MM.1S (cell line): ENCODE results near the gene PRKCZ.

Source experiments
- DNase-seq: peaks from one replicate; pipeline ENCODE4 v3.0.0-alpha.2; 2015
- H2AFZ ChIP-seq: fragments of 300-600 bp; sonication (generic); 2 replicates; pipeline ENCODE4 v1.6.0; 2016; ENCODE audit warnings: antibody characterized with exemption, low read length
- H3F3A ChIP-seq: fragments of 300-600 bp; sonication (generic); 2 replicates; pipeline ENCODE4 v1.6.1; 2016; ENCODE audit warnings: mild to moderate bottlenecking, antibody characterized with exemption, low read length, moderate library complexity, mixed read lengths; ENCODE audit not compliant: insufficient read depth
- H3K27ac ChIP-seq: fragments of 300-600 bp; sonication (generic); 2 replicates; pipeline ENCODE4 v1.5.1; 2016; ENCODE audit warnings: mild to moderate bottlenecking, low read length
- H3K27me3 ChIP-seq: fragments of 300-600 bp; sonication (generic); replicated peaks from 2 replicates; pipeline ENCODE4 v1.6.0; 2016; ENCODE audit warnings: low read length; ENCODE audit not compliant: insufficient read depth
- H3K36me3 ChIP-seq: fragments of 300-600 bp; sonication (generic); replicated peaks from 2 replicates; pipeline ENCODE4 v1.6.1; 2016; ENCODE audit warnings: mild to moderate bottlenecking, low read length, mixed read lengths; ENCODE audit not compliant: insufficient read depth
- H3K4me1 ChIP-seq: fragments of 300-600 bp; sonication (generic); 2 replicates; pipeline ENCODE4 v1.6.1; 2016; ENCODE audit warnings: low read length, mixed read lengths
- H3K4me2 ChIP-seq: fragments of 300-600 bp; sonication (generic); 2 replicates; pipeline ENCODE4 v1.6.0; 2016; ENCODE audit warnings: low read depth, low read length
- H3K4me3 ChIP-seq: fragments of 300-600 bp; sonication (generic); 2 replicates; pipeline ENCODE4 v1.5.1; 2016; ENCODE audit warnings: low read length, mixed read lengths
- H3K79me2 ChIP-seq: fragments of 300-600 bp; sonication (generic); 2 replicates; pipeline ENCODE4 v1.6.1; 2016; ENCODE audit warnings: mixed run types, low read length, mixed read lengths
- H3K9ac ChIP-seq: fragments of 300-600 bp; sonication (generic); 2 replicates; pipeline ENCODE4 v1.6.1; 2016; ENCODE audit warnings: low read length, mixed read lengths
- H3K9me2 ChIP-seq: fragments of 300-600 bp; sonication (generic); replicated peaks from 2 replicates; pipeline ENCODE4 v1.6.1; 2016; ENCODE audit warnings: mild to moderate bottlenecking, low read length, mixed read lengths; ENCODE audit not compliant: insufficient read depth
- H3K9me3 ChIP-seq: fragments of 300-600 bp; sonication (generic); replicated peaks from 2 replicates; pipeline ENCODE4 v1.6.1; 2016; ENCODE audit warnings: mild to moderate bottlenecking, low read length, mixed read lengths; ENCODE audit not compliant: insufficient read depth
- H4K20me1 ChIP-seq: fragments of 300-600 bp; sonication (generic); 2 replicates; pipeline ENCODE4 v1.6.1; 2016; ENCODE audit warnings: mild to moderate bottlenecking, low read length, moderate library complexity, mixed read lengths; ENCODE audit not compliant: insufficient read depth
- EZH2 ChIP-seq: fragments of 300-600 bp; sonication (generic); optimal IDR thresholded peaks from 2 replicates; pipeline ENCODE3; 2017; ENCODE audit warnings: low read depth, mild to moderate bottlenecking, antibody characterized with exemption, low read length, mixed read lengths
- EZH2phosphoT487 ChIP-seq: fragments of 300-600 bp; sonication (generic); IDR thresholded peaks from 2 replicates; pipeline ENCODE4 v1.6.1; 2018; ENCODE audit warnings: antibody characterized with exemption, low read length
- TF ChIP-seq, protein P1 (sequence below): fragments of 300-600 bp; sonication (generic); IDR thresholded peaks from 2 replicates; pipeline ENCODE4 v1.5.1; 2016; ENCODE audit warnings: antibody characterized with exemption, low read length, mixed read lengths

Gene PRKCZ

DNA sequence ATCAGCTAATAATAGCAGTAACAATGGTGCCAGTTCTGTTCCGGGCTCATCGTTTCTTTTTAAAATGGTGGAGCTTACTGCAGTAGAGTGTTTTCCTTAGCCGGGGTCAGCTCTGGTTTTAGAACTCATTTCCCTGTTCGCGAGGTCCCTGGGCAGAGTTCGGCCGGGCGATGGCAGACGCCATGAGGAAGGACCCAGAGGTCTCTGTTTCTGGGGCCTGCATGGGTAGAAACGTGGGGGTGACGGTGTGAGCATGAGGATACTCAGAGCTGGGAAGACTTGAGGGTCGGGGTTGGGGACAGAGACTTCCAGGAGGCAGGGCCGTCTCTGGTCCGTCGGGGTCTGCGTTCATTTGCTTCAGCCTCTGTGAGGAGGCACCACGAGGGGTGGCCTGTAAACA, 38.8 kb downstream of the PRKCZ start:
- H3K9me2 ChIP-seq, result no peaks in the 10 kb centered on the region
- no peaks in the 10 kb centered on the region for H4K20me1 ChIP-seq
- no peaks in the 10 kb centered on the region for H3K9me3 ChIP-seq
- H3K4me1 ChIP-seq, result no peaks in the 10 kb centered on the region
- no peak overlapping the region for H3K4me3 ChIP-seq
- no peaks in the 10 kb centered on the region for H3K36me3 ChIP-seq
- no peak overlapping the region for H3K4me2 ChIP-seq
- TF ChIP-seq, protein P1, sequence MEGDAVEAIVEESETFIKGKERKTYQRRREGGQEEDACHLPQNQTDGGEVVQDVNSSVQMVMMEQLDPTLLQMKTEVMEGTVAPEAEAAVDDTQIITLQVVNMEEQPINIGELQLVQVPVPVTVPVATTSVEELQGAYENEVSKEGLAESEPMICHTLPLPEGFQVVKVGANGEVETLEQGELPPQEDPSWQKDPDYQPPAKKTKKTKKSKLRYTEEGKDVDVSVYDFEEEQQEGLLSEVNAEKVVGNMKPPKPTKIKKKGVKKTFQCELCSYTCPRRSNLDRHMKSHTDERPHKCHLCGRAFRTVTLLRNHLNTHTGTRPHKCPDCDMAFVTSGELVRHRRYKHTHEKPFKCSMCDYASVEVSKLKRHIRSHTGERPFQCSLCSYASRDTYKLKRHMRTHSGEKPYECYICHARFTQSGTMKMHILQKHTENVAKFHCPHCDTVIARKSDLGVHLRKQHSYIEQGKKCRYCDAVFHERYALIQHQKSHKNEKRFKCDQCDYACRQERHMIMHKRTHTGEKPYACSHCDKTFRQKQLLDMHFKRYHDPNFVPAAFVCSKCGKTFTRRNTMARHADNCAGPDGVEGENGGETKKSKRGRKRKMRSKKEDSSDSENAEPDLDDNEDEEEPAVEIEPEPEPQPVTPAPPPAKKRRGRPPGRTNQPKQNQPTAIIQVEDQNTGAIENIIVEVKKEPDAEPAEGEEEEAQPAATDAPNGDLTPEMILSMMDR, result no peak
- TF ChIP-seq EZH2phosphoT487 (no peak), EZH2 (no peak)
- H3K79me2 ChIP-seq, result no peaks in the 10 kb centered on the region
- no peak overlapping the region for H3K9ac ChIP-seq
- no peak overlapping the region for H2AFZ ChIP-seq
- H3F3A ChIP-seq, result no peaks in the 10 kb centered on the region
- H3K27ac ChIP-seq, result no peak overlapping the region
- DNase-seq, result no peak
- H3K27me3 ChIP-seq, result peaks cover 98% of the 10 kb centered on the region

DNA sequence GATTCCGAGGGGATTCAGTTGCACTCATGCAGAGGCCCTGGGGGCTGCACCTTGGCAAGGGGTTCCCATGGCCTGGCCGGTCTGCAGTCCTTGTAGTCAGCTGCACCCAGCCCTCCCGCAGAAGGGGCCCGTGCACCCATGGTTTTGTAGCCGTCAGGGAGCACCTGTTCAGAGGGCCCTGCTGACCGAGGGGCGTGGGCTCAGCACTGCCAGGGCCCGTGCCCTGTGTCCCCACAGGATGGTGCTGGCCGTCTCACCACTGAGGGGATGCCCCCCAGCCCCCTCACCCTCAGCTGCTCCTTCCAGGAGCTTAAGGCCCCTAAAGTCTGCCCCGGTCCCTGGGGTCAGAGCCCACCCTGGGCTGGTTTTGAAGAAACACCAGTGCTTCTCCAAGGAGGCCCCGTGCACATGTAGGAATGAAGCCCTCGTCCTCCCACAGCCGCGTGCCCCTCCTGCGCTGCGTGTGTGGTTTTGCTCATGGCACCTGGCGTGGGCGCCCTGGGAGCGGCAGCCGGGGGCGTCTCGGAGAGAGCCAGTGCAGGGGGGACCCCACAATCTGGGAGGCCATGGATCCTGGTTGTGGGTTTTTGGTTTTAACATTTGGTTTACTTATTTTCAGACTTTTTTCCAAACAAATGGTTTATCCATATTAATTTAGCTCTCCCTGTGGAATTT, 40.1 kb downstream of the PRKCZ start:
- no peaks in the 10 kb centered on the region for H3F3A ChIP-seq
- H3K4me3 ChIP-seq, result no peak overlapping the region
- DNase-seq, result no peak
- TF ChIP-seq EZH2 (no peak), EZH2phosphoT487 (no peak)
- TF ChIP-seq, protein P1, result no peak
- H3K4me1 ChIP-seq, result no peaks in the 10 kb centered on the region
- H3K9me2 ChIP-seq, result no peaks in the 10 kb centered on the region
- no peaks in the 10 kb centered on the region for H4K20me1 ChIP-seq
- no peak overlapping the region for H3K9ac ChIP-seq
- H3K27ac ChIP-seq, result no peak overlapping the region
- no peak overlapping the region for H3K4me2 ChIP-seq
- no peaks in the 10 kb centered on the region for H3K79me2 ChIP-seq
- no peaks in the 10 kb centered on the region for H3K9me3 ChIP-seq
- H3K36me3 ChIP-seq, result no peaks in the 10 kb centered on the region
- peaks cover 86% of the 10 kb centered on the region for H3K27me3 ChIP-seq
- H2AFZ ChIP-seq, result no peak overlapping the region

DNA sequence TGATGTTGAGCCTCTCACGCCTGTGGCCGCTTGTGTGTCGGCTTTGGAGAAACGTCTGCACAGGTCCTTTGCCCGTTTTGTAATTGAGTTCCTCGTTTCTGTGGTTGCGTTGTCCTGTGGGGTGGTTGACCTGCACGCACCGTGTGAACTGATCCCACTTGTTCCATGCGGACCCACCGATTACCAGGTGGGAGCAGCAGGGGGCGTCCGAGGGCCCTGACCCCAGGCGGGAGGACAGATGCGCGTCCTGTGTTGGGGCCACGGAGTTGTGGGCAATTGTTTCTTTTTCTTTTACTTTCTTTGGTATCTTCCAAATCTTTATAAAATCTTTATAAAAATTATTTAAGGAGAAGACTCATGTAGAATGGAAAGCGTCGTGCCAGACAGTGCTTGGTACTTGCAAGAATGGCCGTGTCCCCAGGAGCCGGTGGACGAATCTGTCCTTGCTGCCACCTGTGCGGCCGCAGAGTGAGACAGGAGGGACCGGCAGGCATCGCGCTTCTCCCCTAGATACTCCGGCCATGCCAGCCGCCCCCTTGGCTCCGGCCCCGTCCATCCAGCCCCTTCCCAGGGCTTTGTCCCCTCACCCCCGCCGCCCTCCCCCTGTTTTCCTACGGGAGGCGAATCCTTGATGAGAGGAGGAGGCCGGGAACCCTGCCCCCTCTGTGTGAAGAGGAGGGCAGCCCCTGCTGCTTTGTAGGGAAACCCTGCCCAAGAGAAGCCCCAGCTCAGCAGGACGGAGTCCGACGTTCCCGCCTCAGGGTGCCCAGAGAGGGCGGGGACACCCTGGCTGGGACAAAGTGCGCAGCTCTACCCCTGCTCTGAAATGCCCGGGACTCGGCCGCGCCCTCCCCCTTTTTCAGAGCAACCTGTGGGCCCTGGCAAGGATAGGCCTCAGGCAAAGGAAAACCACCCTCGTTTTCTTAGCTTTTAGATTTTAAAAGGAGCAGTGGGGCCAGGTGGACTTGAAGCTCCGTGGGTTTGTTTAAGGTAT, 41.7 kb downstream of the PRKCZ start:
- Histone ChIP-seq H3K4me1 (no peaks in the 10 kb centered on the region), H3K9me3 (no peaks in the 10 kb centered on the region), H3K36me3 (no peaks in the 10 kb centered on the region), H3K4me3 (no peak overlapping the region), H3K79me2 (no peaks in the 10 kb centered on the region), H3F3A (no peaks in the 10 kb centered on the region), H3K27me3 (peaks cover 83% of the 10 kb centered on the region), H2AFZ (no peak overlapping the region), H4K20me1 (no peaks in the 10 kb centered on the region), H3K27ac (no peak overlapping the region), H3K9me2 (no peaks in the 10 kb centered on the region), H3K9ac (no peak overlapping the region), H3K4me2 (no peak overlapping the region)
- no peak for TF ChIP-seq EZH2
- TF ChIP-seq, protein P1, result peak; percentile 68
- DNase-seq, result peak; percentile 35
